Esophagus muscularis mucosa (tissue), 3 donors: ENCODE data around the gene TENM4.

ENCODE experiments used
- CTCF ChIP-seq, 3 experiments: fragments of 200-600 bp in 2 of 3; fragments of 450-650 bp in 1 of 3; sonication (generic) in 2 of 3; IDR thresholded peaks; one replicate each; pipeline ENCODE4 v1.5.1; 2017 to 2019; ENCODE audit warnings: antibody characterized with exemption in 3 of 3, mild to moderate bottlenecking in 2 of 3, moderate library complexity in 1 of 3
- POLR2AphosphoS5 ChIP-seq, 2 donors: sonication (generic); formaldehyde crosslinking; IDR thresholded peaks; one replicate each; pipeline ENCODE4 v1.6.1; 2017; ENCODE audit warnings: antibody characterized with exemption in 2 of 2

- no peak for TF ChIP-seq POLR2AphosphoS5 (IDR thresholded peaks at IDR 0.05)
- no peak for TF ChIP-seq CTCF (IDR thresholded peaks at IDR 0.05)
Measured at GRCh38 chr11:79108851-79109250, 332.0 kb downstream of the TENM4 start.
